ENCODE results near the gene LRMDA.

Gene LRMDA

DNA sequence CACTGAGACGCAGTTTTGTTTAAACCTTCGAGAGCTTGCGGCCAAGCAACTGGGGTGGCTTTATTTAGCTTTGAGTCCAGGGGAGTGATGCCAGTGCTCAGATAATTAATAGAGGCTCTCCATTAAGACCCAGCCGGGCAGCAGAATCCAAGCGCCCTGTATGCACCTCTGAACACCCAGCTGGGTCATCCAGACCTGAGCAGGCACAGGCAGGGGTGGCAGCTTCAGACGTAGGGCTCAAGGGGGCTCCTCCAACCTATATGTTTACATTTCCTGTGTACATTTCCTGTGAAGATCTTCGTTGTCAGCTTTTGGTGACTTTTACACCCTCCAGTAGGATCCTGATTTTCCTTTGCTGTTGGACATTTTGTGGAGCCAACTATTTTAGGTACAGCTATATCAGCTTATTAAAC lies 719.5 kb downstream of the LRMDA start:
- intact Hi-C loops (cut with DNase I; ENCODE audit: low total_unique reads), result no loop called here
- TF ChIP-seq, protein P1, sequence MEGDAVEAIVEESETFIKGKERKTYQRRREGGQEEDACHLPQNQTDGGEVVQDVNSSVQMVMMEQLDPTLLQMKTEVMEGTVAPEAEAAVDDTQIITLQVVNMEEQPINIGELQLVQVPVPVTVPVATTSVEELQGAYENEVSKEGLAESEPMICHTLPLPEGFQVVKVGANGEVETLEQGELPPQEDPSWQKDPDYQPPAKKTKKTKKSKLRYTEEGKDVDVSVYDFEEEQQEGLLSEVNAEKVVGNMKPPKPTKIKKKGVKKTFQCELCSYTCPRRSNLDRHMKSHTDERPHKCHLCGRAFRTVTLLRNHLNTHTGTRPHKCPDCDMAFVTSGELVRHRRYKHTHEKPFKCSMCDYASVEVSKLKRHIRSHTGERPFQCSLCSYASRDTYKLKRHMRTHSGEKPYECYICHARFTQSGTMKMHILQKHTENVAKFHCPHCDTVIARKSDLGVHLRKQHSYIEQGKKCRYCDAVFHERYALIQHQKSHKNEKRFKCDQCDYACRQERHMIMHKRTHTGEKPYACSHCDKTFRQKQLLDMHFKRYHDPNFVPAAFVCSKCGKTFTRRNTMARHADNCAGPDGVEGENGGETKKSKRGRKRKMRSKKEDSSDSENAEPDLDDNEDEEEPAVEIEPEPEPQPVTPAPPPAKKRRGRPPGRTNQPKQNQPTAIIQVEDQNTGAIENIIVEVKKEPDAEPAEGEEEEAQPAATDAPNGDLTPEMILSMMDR (IDR thresholded peaks at IDR 0.05), result no peak
- Histone ChIP-seq H3K9me3 (no peaks in the 10 kb centered on the region), H3K27me3 (no peaks in the 10 kb centered on the region), H3K4me3 (no peak overlapping the region), H3K27ac (no peak overlapping the region), H3K36me3 (no peaks in the 10 kb centered on the region), H3K4me1 (peaks cover 0 to 18% (median 1%) of the 10 kb centered on the region in 4 donors)
- DNase-seq, result no peak

DNA sequence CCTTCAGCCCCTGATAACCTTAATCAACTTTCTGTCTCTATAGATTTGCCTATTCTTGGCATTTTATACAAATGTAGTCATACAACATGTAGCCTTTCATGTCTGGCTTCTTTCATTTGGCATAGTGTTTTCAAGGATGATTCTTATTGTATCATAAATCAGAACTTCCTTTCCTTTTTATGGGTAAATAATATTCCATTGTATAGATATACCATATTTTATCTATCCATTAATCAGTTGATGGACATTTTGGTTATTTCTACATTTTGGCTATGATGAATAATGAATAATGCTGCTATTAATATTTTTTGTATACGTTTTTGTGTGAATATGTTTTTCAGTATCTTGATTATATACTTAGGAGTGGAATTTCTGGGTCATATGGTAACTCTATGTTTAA lies 720.8 kb downstream of the LRMDA start:
- Histone ChIP-seq H3K9me3 (no peaks in the 10 kb centered on the region), H3K4me3 (no peak overlapping the region), H3K4me1 (peaks cover 0 to 18% (median 1%) of the 10 kb centered on the region in 4 donors), H3K36me3 (no peaks in the 10 kb centered on the region), H3K27ac (no peak overlapping the region), H3K27me3 (no peaks in the 10 kb centered on the region)
- intact Hi-C loops (cut with DNase I; ENCODE audit: low total_unique reads), result no loop called here
- no peak for DNase-seq
- TF ChIP-seq, protein P1 (IDR thresholded peaks at IDR 0.05), result no peak

DNA sequence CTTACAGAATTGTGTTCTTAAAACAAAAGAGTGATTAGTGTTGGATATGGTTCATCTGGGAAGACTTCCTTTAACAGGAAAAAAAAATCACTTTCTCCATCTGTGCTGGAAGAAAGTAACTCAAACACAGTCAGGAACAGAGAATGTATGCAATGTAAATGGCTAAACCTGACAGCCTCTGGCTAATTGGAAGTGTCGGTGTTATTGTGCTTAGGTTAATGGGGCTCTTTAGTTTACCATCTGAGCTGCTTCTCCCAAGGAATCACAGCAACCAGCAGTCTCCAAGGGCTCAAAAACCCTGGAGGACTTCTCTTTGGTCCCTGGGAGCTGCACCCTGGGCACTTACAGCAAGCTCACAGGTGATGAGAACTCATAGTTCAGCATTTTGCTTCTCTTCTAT lies 724.5 kb downstream of the LRMDA start:
- Histone ChIP-seq H3K27ac (no peak overlapping the region), H3K4me3 (no peak overlapping the region), H3K36me3 (no peaks in the 10 kb centered on the region), H3K27me3 (no peaks in the 10 kb centered on the region), H3K4me1 (no peaks in the 10 kb centered on the region), H3K9me3 (no peaks in the 10 kb centered on the region)
- TF ChIP-seq, protein P1 (IDR thresholded peaks at IDR 0.05), result no peak
- no peak for DNase-seq
- intact Hi-C loops (cut with DNase I; ENCODE audit: low total_unique reads), result no loop called here

DNA sequence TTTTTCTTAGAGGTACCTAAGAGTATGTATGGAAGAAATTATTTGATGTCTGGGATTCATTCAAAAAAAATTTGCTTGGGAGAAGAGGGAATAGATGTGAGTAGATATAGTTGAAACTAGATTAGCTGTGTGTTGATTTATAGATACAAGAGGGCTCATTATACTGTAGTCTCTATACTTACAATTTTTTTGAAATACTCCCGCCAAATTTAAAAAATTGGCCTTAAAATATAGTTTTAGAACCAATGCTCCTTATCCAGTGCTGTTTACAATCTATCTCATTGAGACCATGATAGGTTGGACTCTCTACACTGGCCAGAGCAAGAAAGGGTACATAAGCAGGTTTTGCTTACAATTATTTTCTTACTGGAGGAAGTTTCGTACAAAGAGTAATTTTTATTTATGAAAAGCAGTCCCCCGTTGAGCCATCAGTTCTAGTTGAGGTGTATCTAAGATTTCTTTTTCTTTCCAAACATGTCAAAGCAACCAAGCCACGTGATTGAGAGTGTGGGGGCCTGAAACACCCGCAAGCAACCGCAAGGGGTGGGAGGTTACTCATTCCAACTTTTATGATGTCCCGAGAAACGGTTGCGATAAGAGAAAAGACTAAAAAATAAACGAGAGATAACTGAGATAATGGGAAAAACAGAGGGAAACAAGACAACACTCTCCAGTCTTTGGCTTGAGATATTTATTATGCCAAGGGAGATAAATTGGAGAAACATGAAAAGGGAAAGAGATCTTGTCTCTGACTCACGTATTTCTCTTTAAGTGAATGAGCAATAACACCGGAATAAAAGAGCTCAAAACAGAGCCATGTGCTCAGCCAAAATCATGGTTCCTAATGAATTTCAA lies 729.2 kb downstream of the LRMDA start:
- Histone ChIP-seq H3K9me3 (no peaks in the 10 kb centered on the region), H3K27ac (no peak overlapping the region), H3K27me3 (no peaks in the 10 kb centered on the region), H3K4me3 (no peak overlapping the region), H3K4me1 (no peaks in the 10 kb centered on the region), H3K36me3 (no peaks in the 10 kb centered on the region)
- TF ChIP-seq, protein P1 (IDR thresholded peaks at IDR 0.05), result no peak
- no peak for DNase-seq
- intact Hi-C loops (cut with DNase I; ENCODE audit: low total_unique reads), result no loop called here

DNA sequence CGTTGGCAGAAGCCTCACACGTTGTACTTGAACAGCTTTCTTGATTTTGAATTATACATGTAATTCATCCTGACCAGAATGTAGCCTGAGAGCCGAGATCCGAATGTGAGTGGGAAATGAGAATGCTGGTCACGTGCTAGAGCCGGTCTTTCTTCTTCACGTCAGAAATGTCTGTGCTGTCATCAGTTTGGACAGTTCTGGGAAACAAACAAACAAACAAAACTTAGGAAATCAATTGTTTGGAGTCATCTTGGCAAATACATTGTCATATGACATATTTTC lies 729.8 kb downstream of the LRMDA start:
- H3K9me3 ChIP-seq, result no peaks in the 10 kb centered on the region
- H3K36me3 ChIP-seq, result no peaks in the 10 kb centered on the region
- H3K4me1 ChIP-seq, result no peaks in the 10 kb centered on the region
- no peak overlapping the region for H3K27ac ChIP-seq
- intact Hi-C loops (cut with DNase I; ENCODE audit: low total_unique reads), result no loop called here
- H3K27me3 ChIP-seq, result no peaks in the 10 kb centered on the region
- no peak for DNase-seq
- no peak overlapping the region for H3K4me3 ChIP-seq
- TF ChIP-seq, protein P1 (IDR thresholded peaks at IDR 0.05), result no peak

All from tibial artery (tissue), 4 donors.